GM12874 (cell line): ENCODE results near the gene RAP1GAP2.

Source experiments
- CTCF ChIP-seq: IDR thresholded peaks from 2 replicates; pipeline ENCODE4 v1.5.1; 2011; ENCODE audit warnings: low read depth, mild to moderate bottlenecking, control low read depth, low read length, moderate library complexity; ENCODE audit not compliant: insufficient read depth

The RAP1GAP2 gene

GRCh38 chr17:2903193-2903974 is 107.1 kb downstream of the RAP1GAP2 start:
- TF ChIP-seq CTCF: no peak

DNA sequence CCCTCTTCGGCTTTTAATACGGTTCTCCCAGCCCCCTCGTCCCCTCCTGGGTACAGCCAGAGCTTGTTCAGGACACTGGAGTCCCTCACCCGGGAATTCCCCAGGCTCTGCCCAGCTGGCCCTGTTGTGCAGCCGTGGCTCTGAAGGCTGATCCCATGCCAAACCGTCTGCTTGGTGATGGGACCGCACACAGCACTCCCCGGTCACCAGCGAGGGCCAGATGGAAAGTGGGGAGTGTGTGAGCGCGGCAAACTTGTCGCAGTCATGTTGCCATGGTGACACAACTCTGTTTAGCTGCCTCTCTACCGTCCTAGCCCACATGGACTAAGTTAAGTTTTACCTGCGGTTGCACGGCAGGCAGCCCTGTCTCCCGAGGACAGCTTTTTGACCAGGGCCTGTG is 107.9 kb downstream of the RAP1GAP2 start:
- no peak for TF ChIP-seq CTCF

DNA sequence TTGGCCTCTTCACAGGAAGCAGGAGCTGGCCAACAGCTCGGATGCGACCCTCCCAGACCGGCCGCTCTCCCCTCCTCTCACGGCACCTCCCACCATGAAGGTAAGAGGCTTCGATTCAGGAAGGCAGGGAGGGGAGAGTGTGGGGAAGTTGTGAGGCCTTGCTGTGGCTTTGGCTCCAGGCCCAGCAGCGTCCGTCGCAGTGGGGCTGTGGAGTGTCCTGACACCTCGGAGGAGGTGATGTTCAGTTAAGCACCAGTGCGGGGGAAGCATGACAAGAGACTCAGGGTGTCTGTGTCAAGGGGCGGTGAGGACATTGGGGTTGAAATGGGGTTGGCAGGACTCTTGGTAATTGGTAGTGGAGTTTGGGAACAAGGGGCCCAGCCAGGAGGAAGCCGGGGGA is 109.0 kb downstream of the RAP1GAP2 start:
- TF ChIP-seq CTCF: no peak

DNA sequence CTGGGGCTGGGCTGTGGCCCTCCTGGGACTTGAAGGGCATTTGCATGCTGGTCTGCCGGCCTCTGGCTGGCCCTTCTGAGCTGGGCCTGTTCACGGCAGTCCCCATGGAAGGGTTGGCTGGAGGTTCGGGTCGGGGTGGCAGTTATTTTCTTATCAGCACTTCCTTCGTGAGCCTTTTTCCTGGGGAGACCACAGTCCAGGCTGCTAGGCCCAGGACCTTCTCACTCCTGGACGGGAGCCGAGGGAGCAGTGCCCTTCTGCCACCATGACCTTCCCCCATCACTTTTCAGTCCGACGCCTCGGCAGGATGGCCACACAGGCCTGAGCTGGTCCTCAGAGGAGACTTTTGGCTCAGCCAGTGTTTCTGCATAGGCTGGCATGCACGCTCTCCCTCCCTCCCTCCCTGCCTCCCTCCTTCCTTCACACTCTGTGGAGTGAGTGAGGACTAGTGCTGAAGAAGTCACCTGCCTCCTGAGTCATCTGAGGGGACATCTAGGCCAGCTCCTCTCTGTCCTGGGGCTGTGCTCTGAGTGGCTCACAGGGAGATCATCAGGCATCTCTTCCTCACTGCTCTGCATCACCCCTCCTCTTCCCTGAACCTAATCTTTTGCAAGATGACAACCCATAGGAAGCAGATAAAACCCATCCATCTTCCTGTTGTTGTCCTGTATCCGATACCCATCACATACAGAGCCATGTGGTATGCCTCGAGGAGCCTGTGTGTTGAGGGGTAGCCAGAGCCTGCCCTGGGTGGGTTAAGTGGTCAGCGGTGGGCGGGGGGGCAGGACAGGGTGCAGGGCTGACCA is 109.7 kb downstream of the RAP1GAP2 start:
- TF ChIP-seq CTCF: no peak

DNA sequence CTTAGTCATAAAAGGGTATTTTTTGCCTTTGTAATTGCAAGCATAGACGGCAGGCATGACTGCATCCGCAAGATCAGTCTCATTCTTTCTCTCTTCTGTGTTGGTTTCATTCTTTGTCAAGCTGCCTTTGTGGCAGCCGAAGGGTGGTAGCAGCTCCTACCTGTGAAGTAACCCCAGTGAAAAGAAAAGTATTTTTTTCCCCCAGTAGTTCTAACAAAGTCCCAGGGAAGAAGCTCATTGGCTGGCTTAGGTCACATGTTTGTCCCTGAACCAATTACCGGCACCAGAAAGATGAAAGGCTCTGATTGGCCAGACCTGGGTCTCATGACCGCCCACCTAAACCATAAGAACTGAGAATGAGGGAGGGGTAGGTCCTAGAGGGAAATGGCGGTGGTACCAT is 110.7 kb downstream of the RAP1GAP2 start:
- TF ChIP-seq CTCF: no peak

DNA sequence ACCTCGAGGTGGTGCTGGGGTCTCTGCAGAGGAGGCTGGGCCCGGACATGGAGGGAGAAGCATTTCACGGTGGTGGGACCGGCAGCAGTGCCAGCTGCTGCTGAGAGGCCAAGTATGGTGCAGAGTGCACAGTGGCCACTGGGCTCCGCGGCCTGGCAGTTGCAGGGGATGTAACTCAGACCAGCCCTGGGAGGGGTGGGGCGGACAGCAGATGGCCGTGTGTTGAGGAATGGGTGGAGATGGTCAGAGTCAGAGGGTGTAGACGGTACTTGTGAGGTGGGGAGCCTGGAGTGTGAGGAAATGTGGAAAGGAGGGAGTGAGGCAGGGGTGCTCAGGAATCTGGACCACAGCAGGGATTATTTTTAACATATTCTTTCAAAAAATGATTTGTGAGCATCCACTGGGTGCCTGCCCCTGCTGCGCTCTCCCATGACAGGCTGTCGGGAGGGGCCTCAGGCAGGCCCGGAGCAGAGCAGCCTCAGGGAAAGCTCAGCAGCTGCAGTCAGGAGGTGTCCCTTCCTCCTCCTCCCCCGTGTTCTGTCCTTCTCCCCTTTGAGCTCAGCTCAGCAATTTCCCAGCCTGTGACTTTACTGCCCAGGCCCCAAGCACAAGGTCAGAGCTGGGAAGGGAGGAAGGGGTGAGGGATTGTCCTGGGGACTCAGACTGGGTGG is 113.1 kb downstream of the RAP1GAP2 start:
- no peak for TF ChIP-seq CTCF

DNA sequence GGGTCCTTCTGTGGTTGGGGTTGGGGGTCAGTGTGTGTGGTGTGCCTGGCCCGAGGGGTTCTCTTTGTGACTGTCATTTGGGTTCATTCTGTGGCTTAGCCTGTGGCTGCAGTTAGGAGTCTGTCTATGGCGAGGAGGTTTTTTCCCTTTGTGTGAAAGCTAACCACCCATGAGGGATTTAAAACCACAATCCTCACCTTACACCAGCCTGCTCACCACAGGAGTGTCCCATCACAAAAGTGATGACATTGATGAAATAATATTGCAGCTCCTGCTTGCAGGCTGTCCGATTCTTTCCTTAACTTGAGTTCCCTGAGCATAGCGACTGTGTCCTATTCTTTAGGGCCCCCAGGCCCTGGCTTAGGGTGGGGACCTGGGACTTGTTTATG is 113.6 kb downstream of the RAP1GAP2 start:
- TF ChIP-seq CTCF: no peak
